ENCODE results near the gene SUN5. TPM values are rescaled to one million over a fixed set of nuclear protein-coding genes. Genes with fewer than 3 reads are reported as not detected.

SUN5 gene
- total RNA-seq, 1 donor from 2014 or later: not detected

DNA sequence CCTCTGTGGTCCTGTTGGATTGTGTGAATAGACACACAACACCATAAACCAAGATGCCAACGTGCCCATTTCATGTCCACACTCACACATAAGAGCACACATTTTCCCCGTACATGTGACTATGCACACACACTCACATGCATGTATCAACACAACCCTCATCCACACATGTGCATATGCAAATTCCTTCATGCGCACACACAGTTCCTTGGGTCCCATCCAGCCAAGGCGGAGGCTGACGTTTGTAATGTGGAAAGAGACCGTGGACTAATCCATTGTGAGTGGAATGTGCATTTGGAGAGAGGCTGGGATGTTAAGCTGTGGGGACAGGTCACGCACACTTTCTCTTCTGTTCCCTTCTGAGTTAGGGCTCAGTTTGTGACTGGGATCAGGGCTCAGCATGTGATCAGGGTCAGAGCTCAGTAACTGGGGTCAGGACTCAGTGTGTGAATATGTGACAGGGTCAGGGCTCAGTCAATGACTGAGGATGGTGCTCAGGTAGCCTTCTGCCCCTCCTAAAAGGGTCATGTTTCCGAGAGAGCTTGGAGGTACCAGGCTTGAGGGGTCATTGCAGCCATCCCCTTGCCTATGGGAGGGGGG lies 2.6 kb upstream of the SUN5 start:
- Mint-ChIP-seq H3K4me1 (ENCODE audit: low read depth) (no peaks in the 10 kb centered on the region), H3K36me3 (ENCODE audit: insufficient read depth) (no peaks in the 10 kb centered on the region), H3K27me3 (peaks cover 3% of the 10 kb centered on the region), H3K9me3 (ENCODE audit: low read depth) (peaks cover 4% of the 10 kb centered on the region), H3K27ac (no peak overlapping the region), H3K4me3 (ENCODE audit: low read depth) (no peak overlapping the region)
- no peak for TF ChIP-seq CTCF (IDR thresholded peaks at IDR 0.05; ENCODE audit: unreplicated experiment)
- DNase-seq (ENCODE audit: low spot score, unreplicated experiment): no peak

- H3K27me3 Mint-ChIP-seq: no peaks in the 10 kb centered on the region
- no peak for DNase-seq (ENCODE audit: low spot score, unreplicated experiment)
- H3K4me3 Mint-ChIP-seq (ENCODE audit: low read depth): no peak overlapping the region
- no peaks in the 10 kb centered on the region for H3K4me1 Mint-ChIP-seq (ENCODE audit: low read depth)
- H3K9me3 Mint-ChIP-seq (ENCODE audit: low read depth): peaks cover 4% of the 10 kb centered on the region
- TF ChIP-seq CTCF (IDR thresholded peaks at IDR 0.05; ENCODE audit: unreplicated experiment): no peak
- H3K27ac Mint-ChIP-seq: no peak overlapping the region
- H3K36me3 Mint-ChIP-seq (ENCODE audit: insufficient read depth): no peaks in the 10 kb centered on the region
Measured at GRCh38 chr20:33005908-33006775, 1.9 kb upstream of the SUN5 start.

GRCh38 chr20:33005132-33005566 lies 916 bp upstream of the SUN5 start:
- Mint-ChIP-seq H3K4me1 (ENCODE audit: low read depth) (no peaks in the 10 kb centered on the region), H3K27ac (no peak overlapping the region), H3K4me3 (ENCODE audit: low read depth) (no peak overlapping the region), H3K9me3 (ENCODE audit: low read depth) (peaks cover 4% of the 10 kb centered on the region), H3K36me3 (ENCODE audit: insufficient read depth) (no peaks in the 10 kb centered on the region), H3K27me3 (peaks cover 2% of the 10 kb centered on the region)
- DNase-seq (ENCODE audit: low spot score, unreplicated experiment): no peak
- peak; percentile 64 for TF ChIP-seq CTCF (IDR thresholded peaks at IDR 0.05; ENCODE audit: unreplicated experiment)

DNA sequence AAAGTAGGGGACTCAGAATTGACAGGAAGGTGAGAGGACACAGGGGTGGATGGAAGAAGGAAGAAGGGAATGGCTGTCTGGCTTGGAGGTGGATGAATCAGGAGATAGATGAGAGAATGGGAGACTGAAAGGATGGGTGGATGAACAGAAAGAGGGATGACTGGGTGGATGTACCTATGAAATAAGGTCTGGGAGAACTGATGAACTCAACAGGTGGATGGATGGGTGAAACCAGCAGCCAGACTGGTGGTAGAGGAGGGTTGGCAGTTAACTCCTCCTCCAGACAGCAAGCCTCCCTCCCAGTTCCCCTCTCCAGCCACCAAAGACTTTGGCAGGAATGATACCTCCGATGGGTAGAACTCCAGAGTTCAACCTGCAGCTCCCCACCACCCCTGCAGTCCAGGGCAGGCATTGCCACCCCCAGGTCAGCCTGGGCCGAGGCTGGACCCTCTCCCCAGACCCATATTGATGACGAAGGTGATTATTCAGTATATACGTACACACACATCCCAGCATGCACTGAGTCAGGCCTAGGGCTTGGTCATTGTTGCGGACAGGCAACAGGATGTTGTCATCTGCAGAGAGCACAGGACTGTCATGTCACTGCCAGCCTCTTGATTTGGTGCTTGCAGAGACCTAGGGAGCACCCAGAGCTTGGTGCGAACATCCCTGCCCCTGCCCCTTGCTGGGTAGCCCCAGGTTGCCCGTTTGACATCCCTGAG lies 2.0 kb downstream of the SUN5 start:
- DNase-seq (ENCODE audit: low spot score, unreplicated experiment): no peak
- H3K4me3 Mint-ChIP-seq (ENCODE audit: low read depth): no peak overlapping the region
- no peak for TF ChIP-seq CTCF (IDR thresholded peaks at IDR 0.05; ENCODE audit: unreplicated experiment)
- H3K27ac Mint-ChIP-seq: no peak overlapping the region
- peaks cover 4% of the 10 kb centered on the region for H3K9me3 Mint-ChIP-seq (ENCODE audit: low read depth)
- no peaks in the 10 kb centered on the region for H3K36me3 Mint-ChIP-seq (ENCODE audit: insufficient read depth)
- peaks cover 3% of the 10 kb centered on the region for H3K27me3 Mint-ChIP-seq
- no peaks in the 10 kb centered on the region for H3K4me1 Mint-ChIP-seq (ENCODE audit: low read depth)

DNA sequence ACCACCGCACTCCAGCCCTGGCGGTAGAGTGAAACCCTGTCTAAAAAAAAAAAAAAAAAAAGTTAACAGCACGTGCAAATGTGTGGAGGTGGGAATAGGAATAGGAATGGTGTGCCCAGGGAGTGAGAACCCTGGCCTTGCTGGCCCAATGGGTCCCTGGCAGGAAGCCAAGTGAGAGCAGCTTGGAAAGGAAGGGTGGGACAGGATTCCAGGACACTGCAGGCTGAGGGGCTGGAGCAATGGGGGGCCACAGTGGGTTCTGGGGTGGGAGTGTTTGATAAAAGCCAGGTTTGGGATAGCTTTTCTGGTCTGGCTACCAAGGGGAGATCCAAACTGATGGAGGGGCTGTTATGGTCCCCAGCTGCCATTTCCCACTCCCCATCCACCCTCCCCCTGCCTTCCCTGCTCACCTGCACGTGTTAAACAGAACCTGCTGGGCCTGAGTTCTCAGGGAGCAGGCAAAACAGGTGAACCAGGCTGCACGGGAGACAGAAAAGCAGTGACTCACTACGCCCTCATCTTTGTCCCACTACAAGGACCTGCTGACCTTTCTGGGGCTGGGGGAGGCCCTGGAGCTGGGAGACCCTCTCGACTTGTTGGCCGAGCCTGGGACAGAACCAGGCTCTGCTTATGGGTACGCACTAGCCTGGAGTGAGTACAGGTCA lies 3.3 kb downstream of the SUN5 start:
- H3K27ac Mint-ChIP-seq: no peak overlapping the region
- H3K9me3 Mint-ChIP-seq (ENCODE audit: low read depth): peaks cover 4% of the 10 kb centered on the region
- H3K27me3 Mint-ChIP-seq: peaks cover 3% of the 10 kb centered on the region
- no peak overlapping the region for H3K4me3 Mint-ChIP-seq (ENCODE audit: low read depth)
- H3K36me3 Mint-ChIP-seq (ENCODE audit: insufficient read depth): no peaks in the 10 kb centered on the region
- no peaks in the 10 kb centered on the region for H3K4me1 Mint-ChIP-seq (ENCODE audit: low read depth)
- DNase-seq (ENCODE audit: low spot score, unreplicated experiment): no peak
- no peak for TF ChIP-seq CTCF (IDR thresholded peaks at IDR 0.05; ENCODE audit: unreplicated experiment)
